Activated gamma-delta T cell treated with anti-CD3 and anti-CD28 coated beads, Interleukin-2, amount 50 U/mL, for 16 hours (primary cell): ENCODE measurements around the gene ULBP1.
"Not testable (repeated sequence)": the region's sequence is repeated elsewhere in the genome, so short reads cannot be mapped to it uniquely, and the experiment has no call there.

Experiments used
- DNase-seq: peaks from one replicate; pipeline ENCODE4 v3.0.0-alpha.2; 2020; ENCODE audit warnings: low read depth

The ULBP1 gene

GRCh38 chr6:149953390-149953789, 10.4 kb upstream of the ULBP1 start:
- not testable (repeated sequence) for DNase-seq

GRCh38 chr6:149953934-149954327, 9.8 kb upstream of the ULBP1 start:
- DNase-seq, result not testable (repeated sequence)

- not testable (repeated sequence) for DNase-seq
Observed at GRCh38 chr6:149954328-149954983, 9.3 kb upstream of the ULBP1 start.

DNA sequence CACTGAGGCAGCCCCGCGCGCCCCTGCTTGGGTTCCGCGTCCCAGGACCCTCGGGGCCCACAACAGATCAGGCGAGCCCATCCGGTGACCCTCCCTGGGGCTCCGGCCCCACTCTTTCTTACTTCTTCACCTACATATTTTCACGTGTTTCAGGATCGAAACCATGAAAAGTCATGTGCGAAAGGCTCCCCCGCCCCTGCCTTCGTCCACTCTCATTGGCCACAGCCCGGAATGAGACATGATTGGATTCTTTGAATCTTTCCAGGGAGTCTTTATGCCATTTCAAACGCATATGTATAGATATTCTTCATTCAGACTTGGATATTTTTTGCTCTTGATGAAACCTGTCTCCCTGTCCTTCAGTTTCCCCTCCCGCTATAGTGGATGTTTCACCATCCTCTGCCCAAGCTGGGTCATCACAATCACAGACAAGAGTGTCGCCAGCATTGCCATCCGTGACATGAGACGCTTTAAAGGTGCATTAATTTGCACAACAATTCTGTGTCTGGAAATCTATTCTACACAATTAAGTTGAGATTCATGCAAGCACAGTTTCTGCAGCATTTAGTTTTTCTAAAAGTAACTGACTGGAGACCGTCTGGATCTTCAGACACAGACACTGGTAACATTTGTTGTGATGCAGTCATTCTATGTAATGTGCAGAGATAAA, 8.6 kb upstream of the ULBP1 start:
- not testable (repeated sequence) for DNase-seq

DNA sequence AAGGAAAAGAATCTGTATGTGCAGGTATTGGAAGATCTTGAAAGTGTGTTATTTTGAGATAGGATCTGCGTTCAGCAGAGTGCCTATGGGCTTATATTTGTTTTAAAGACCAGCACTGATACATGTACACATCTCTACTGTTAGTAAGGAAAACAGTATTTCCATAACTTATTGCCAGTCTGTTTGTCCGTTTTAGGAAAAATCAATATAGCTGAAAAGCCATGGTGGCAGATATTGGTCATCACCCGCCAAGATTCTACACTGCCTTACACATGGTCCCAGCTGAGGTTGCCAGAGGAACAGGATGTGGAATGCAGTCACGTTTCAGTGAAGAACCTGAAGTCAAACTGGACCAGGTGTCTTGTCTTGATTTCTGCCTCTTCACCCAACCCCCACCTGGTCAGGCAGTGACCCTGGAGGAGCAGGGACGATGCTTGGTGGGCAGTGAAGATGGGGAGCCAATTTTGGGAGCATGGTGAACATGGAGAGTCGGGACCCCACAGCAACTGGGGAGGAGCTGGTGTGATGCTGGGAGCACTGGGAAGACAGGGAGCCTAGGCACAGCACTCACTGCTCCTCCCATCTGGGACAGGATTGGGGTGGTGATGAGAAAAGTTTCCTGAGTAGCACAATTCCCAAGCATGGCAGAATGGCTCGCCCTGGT, 8.0 kb upstream of the ULBP1 start:
- not testable (repeated sequence) for DNase-seq

GRCh38 chr6:149958124-149958523, 5.6 kb upstream of the ULBP1 start:
- not testable (repeated sequence) for DNase-seq

DNA sequence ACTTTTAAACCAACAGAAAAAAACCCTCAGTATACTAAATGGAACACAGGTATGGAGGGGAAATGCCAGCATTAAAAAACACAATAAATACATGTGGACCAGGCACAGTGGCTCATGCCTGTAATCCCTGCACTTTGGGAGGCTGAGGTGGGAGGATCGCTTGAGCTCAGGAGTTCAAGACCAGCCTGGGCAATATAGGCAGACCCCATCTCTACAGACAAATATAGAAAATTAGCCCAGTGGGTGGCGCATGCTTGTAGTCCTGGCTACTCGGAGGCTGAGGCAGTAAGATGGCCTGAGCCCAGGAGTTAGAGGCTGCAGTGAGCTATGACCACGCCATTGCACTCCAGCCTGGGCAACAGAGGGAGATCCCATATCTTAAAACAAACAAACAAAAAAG, 3.9 kb upstream of the ULBP1 start:
- DNase-seq, result not testable (repeated sequence)

DNA sequence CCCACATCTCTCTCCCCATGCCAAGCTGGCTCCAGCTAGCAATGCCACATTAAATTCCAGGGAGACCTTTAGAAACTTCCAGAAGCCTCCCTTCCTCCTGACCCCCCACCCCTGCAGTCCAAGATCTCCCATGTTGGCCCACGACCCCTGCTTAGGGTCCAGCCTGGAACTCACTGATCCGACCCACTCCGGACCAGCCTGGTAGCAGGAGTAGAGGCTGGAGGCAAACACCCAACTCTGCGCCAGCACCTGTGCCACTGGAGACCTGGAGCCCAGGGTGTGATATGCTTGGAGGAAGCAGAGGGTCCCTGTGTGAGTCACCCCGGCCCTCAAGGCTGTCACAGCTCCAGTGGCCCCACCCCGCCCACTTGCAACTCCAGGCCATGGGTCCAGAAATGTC, 3.3 kb upstream of the ULBP1 start:
- DNase-seq, result no peak

DNA sequence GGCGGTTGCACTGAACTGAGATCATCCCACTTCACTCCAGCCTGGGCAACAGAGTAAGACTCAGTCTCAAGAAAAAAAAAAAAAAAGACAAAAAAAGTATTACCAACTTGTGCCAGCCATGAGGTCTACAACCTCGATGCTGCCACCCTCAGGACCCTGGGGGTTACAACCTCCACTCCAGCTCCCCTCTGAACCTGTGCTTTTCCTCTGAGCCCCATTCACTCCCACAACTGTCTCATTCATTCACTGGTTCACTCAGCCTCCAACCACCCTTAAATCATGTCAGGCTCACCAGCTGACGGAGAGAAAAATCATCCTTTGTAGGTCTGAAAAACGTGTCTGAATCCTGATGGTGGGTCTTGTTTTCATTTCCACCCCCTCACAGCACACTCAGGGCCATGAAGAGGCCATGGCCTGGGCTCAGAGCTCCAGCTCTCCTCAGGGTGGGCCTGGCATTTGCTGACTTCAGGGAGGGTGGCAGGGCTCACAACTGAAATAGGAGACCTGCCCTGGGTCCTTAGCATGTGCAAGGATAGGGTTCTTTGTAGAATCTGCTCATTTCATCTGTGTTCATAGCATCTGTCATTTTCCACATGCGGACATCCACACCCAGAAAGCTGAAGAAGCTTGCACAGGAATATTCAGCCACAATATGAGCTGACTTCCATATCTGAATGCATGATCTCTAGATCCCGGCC, 1.9 kb upstream of the ULBP1 start:
- no peak for DNase-seq

DNA sequence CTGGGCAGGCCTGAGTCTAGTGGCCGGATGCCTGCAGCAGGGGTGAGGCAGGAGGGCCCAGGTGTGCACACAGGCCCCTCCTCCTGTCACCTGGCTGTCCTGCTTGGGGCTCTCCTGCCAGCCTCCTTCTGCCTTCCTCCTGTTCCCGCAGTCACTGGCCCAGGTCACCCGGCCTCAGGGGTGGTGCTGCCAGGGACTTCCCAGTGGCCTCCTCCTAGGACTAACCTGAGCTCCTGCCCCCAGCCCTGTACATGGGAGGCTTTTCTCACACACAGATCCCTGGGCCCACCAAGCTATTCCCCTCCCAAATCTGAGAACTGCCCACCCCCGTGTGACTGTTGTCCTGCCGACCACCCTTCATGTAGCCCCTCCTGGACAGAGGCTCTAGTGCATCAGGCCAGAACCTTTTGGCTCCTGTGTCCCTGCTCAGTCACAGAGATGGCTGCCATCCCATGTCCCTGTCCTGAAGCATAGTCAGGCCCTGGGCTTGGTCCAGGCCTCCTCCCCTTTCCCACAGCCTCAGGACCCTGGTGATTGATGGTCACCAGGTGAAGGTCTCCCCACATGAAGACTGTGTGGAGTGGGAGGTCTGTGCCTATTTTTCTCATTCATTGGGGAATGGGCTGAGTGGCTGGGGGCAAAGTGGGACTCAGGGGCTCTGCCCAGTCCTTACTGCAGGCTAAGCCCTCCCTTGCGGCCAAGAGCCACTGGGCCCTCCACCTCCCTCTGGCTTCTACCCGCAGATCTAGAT, 1.1 kb upstream of the ULBP1 start:
- DNase-seq, result no peak

DNA sequence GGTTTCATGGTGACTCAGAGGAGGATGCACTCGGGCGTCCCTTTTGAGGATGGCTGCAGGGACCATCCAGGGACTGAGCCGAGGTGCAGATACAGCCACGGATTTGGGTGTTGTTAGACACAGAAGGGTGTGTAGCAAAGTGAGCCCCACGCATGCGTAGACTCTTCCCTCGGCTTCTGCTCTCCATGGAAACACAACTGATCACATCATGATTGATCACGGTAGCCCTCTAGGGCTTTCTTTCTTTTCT, 606 bp upstream of the ULBP1 start:
- no peak for DNase-seq

DNA sequence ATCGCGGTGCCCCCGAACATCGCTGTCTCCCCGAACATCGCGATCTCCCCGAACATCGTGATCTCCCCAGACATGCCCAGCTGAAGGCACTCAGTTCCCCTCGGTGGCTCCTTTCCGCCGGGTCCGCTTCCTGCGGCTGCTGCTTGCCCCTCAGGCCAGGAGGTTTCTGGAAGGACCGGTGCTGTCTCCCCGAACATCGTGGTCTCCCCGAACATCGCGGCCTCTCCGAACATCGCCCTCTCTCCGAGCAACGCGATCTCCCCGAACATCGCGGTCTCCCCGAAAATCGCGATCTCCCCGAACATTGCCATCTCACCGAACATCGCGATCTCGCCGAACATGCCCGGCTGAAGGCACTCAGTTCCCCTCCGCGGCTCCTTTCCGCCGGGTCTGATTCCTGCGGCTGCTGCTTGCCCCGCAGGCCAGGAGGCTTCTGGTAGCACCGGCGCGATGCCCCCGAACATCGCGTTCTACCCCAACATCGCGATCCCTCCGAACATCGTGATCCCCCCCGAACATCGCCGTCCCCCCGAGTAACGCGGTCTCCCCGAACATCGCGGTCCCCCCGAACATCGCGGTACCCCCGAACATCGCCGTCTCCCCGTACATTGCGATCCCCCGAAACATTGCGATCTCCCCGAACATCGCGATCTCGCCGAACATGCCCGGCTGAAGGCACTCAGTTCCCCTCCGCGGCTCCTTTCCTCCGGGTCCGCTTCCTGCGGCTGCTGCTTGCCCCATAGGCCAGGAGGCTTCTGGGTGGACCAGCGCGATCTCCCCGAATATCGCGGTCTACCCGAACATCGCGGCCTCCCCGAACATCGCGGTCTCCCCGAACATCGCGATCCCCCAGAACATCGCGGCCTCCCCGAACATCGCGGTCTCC, 808 bp downstream of the ULBP1 start:
- no peak for DNase-seq

DNA sequence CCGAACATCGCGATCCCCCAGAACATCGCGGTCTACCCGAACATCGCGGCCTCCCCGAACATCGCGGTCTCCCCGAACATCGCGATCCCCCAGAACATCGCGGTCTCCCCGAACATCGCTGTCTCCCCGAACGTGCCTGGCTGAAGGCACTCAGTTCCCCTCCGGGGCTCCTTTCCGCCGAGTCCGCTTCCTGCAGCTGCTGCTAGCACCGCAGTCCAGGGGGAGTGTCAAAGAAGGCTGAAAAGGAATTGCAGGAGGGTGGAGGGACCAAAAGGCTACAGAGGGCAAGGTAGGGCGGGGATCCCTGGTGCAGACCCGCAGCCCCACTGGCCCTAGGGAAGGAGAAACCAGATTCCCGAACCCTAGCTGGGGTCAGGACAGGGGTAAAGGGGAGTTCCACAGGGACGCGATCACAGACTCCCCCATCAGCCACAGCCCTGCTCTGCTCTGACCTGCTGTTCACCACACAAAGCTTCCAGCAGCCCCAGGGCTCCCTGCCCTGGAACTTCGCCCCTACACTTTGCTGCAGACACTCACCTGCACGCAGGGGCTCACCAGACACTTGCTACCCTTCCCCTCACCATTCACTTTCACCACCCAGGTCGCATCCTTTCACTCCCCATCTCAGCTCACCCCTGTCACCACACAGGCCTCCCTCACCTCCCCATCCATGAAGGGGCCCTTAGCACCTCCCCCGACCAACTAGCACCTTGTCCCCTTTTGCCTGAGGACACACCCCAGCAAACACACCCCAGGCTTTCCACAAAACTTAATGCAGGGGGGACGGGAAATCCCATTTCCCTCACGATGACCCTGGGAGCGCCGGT, 1.7 kb downstream of the ULBP1 start:
- DNase-seq, result no peak

- DNase-seq, result not testable (repeated sequence)
Observed at GRCh38 chr6:149966319-149966718, 2.6 kb downstream of the ULBP1 start.

DNA sequence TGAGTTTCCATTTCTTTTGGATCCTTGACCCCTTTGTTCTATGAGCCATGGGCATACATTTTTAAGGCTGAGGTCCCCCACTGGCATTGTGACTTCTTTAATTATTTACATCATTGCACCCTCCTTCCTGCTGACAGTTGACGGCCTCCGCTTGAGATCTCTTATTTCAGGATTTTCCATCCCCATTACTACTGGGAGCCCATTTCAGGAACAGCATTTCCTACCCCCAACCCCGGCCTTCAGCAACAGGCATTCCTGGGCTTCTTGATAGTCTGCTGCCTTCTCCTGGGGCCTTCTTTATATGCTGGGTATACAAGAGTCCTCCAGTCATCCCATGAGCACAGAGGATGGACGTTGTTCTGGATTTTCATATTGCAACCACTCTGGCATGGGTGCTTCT, 3.8 kb downstream of the ULBP1 start:
- DNase-seq, result no peak

- not testable (repeated sequence) for DNase-seq
Observed at GRCh38 chr6:149967999-149968398, 4.3 kb downstream of the ULBP1 start.

GRCh38 chr6:149968909-149969308, 5.2 kb downstream of the ULBP1 start:
- not testable (repeated sequence) for DNase-seq

DNA sequence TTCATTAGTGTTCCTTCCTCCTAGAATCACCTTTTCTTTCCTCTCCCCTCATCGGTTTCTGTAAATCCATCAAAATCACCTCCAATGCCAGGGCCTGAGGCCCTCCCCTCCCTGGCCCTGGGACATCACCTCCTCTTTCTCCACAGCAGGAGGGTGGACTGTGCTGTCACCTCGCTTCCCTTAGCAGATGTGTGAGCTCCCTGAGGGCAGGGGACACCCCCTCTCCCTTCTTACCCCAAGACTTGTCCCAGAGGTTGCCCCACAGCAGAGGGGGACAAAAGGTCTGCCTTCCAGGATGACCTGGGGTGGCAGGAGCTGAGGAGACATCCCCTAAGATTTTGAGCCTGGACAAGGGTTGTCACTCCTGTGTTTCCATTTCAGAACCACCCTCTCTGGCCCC, 5.9 kb downstream of the ULBP1 start:
- no peak for DNase-seq

DNA sequence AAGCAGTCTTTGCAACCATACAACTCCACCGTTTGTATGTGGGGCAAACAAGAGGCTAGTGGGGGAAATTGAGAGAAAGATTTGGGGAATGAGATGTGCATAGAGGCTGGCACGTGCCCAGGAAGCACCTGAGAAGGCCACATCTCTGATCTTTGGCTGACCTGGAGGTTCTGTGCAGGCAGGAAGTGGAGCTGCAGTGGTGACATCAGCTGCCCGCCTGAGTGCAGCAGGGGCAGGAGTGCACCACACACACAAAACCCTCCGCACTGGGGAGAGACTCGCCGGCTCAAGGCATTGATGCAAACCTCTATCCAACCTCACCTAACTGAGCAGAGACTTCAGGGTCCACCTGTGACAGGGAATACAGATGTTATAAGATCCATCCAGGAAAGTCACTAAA, 10.7 kb downstream of the ULBP1 start:
- DNase-seq, result not testable (repeated sequence)

GRCh38 chr6:149974825-149975224, 11.1 kb downstream of the ULBP1 start:
- DNase-seq, result no peak
